GM23338 (cell line): Measurements from ENCODE around the gene SCNN1A. TPM values are rescaled to one million over a fixed set of nuclear protein-coding genes. Genes with fewer than 3 reads are reported as not detected.

Experiments used
- ATAC-seq: fragments of 200-7000 bp; cut with Tn5 transposase; 3 replicates; pipeline ENCODE4 v1.9.1; 2020
- DNase-seq: peaks from one replicate; pipeline ENCODE4 v3.0.0-alpha.2; 2015; ENCODE audit warnings: low spot score
- H2AFZ ChIP-seq: fragments of 200-600 bp; sonication (generic); 2 replicates; pipeline ENCODE4 v1.8.0; 2016; ENCODE audit warnings: antibody characterized with exemption, mild to moderate bottlenecking, moderate library complexity
- H3F3A ChIP-seq: fragments of 200-600 bp; sonication (generic); replicated peaks from 2 replicates; pipeline ENCODE4 v1.8.0; 2017; ENCODE audit warnings: antibody characterized with exemption, mixed run types, low read depth
- H3K27ac ChIP-seq: fragments of 200-600 bp; sonication (generic); 2 replicates; pipeline ENCODE4 v1.6.1; 2016; ENCODE audit warnings: low read depth
- H3K27me3 ChIP-seq: fragments of 200-600 bp; sonication (generic); 2 replicates; pipeline ENCODE4 v1.8.0; 2016; ENCODE audit warnings: mild to moderate bottlenecking, mixed run types, moderate library complexity; ENCODE audit not compliant: insufficient read depth
- H3K36me3 ChIP-seq: fragments of 200-600 bp; sonication (generic); 2 replicates; pipeline ENCODE4 v1.8.0; 2016; ENCODE audit warnings: mild to moderate bottlenecking; ENCODE audit not compliant: insufficient read depth
- H3K4me1 ChIP-seq: fragments of 200-600 bp; sonication (generic); 2 replicates; pipeline ENCODE4 v1.8.0; 2016; ENCODE audit warnings: mild to moderate bottlenecking, moderate library complexity; ENCODE audit not compliant: insufficient read depth
- H3K4me2 ChIP-seq: fragments of 200-600 bp; sonication (generic); 2 replicates; pipeline ENCODE4 v1.7.1; 2017; ENCODE audit warnings: mixed run types
- H3K4me3 ChIP-seq: fragments of 200-600 bp; sonication (generic); 2 replicates; pipeline ENCODE4 v1.6.1; 2016; ENCODE audit warnings: mixed run types
- H3K79me2 ChIP-seq: fragments of 200-600 bp; sonication (generic); replicated peaks from 2 replicates; pipeline ENCODE4 v1.8.0; 2017; ENCODE audit warnings: mild to moderate bottlenecking; ENCODE audit not compliant: insufficient read depth
- H3K9me2 ChIP-seq: fragments of 200-600 bp; sonication (generic); 2 replicates; pipeline ENCODE4 v1.8.0; 2017; ENCODE audit not compliant: insufficient read depth
- H4K20me1 ChIP-seq: fragments of 200-600 bp; sonication (generic); replicated peaks from 2 replicates; pipeline ENCODE4 v1.8.0; 2017; ENCODE audit warnings: mild to moderate bottlenecking; ENCODE audit not compliant: insufficient read depth
- H3K27ac Mint-ChIP-seq: 2 replicates; pipeline ENCODE4 v1.8.0; 2020; ENCODE audit warnings: inconsistent platforms, mild to moderate bottlenecking, moderate library complexity, mixed read lengths
- H3K27me3 Mint-ChIP-seq: 3 replicates; pipeline ENCODE4 v1.8.0; 2022; ENCODE audit warnings: low read depth, mild to moderate bottlenecking, moderate library complexity, mixed read lengths, inconsistent platforms; ENCODE audit not compliant: insufficient read depth, poor library complexity
- H3K36me3 Mint-ChIP-seq: 3 replicates; pipeline ENCODE4 v1.8.0; 2021; ENCODE audit warnings: low read depth, mild to moderate bottlenecking, inconsistent platforms, moderate library complexity, mixed read lengths
- H3K4me1 Mint-ChIP-seq: 3 replicates; pipeline ENCODE4 v1.8.0; 2020; ENCODE audit warnings: mild to moderate bottlenecking, inconsistent platforms, mixed read lengths
- H3K4me3 Mint-ChIP-seq: 3 replicates; pipeline ENCODE4 v1.8.0; 2021; ENCODE audit warnings: moderate library complexity, mild to moderate bottlenecking, inconsistent platforms, mixed read lengths
- H3K9me3 Mint-ChIP-seq: 3 replicates; pipeline ENCODE4 v1.8.0; 2020; ENCODE audit warnings: moderate library complexity, mild to moderate bottlenecking, inconsistent platforms, mixed read lengths
- CREB1 ChIP-seq: fragments of 250-450 bp; sonication (Bioruptor Pico); IDR thresholded peaks from 2 replicates; pipeline ENCODE4 v1.5.0; 2020; ENCODE audit warnings: low read depth, mild to moderate bottlenecking, moderate library complexity
- CTCF ChIP-seq, 2 experiments: fragments of 200-600 bp in 1 of 2; sonication (generic) in 1 of 2; conservative IDR thresholded peaks; 2 replicates each; pipeline versions ENCODE4 v1.5.1 to v1.6.1; 2016 to 2017; ENCODE audit warnings: antibody characterized with exemption in 2 of 2, low read depth in 2 of 2, mild to moderate bottlenecking in 2 of 2, moderate library complexity in 1 of 2
- ETS1 ChIP-seq: IDR thresholded peaks from 2 replicates; pipeline ENCODE4 v1.6.1; 2016; ENCODE audit warnings: antibody characterized with exemption
- EZH2 ChIP-seq: fragments of 200-600 bp; sonication (generic); IDR thresholded peaks from one replicate; pipeline ENCODE4 v1.8.0; 2017; ENCODE audit warnings: antibody characterized with exemption, mild to moderate bottlenecking, low read depth; ENCODE audit not compliant: unreplicated experiment
- EZH2phosphoT487 ChIP-seq: fragments of 200-600 bp; sonication (generic); IDR thresholded peaks from one replicate; pipeline ENCODE4 v1.8.1; 2018; ENCODE audit warnings: antibody characterized with exemption; ENCODE audit not compliant: unreplicated experiment
- JUNB ChIP-seq: IDR thresholded peaks from one replicate; pipeline ENCODE4 v1.6.1; 2016; ENCODE audit warnings: antibody characterized with exemption; ENCODE audit not compliant: unreplicated experiment
- NANOG ChIP-seq: IDR thresholded peaks from 2 replicates; pipeline ENCODE4 v1.6.1; 2016; ENCODE audit warnings: antibody characterized with exemption, borderline replicate concordance
- POLR2AphosphoS5 ChIP-seq: IDR thresholded peaks from 2 replicates; pipeline ENCODE4 v1.6.1; 2016; ENCODE audit warnings: antibody characterized with exemption, low read depth
- REST ChIP-seq: IDR thresholded peaks from one replicate; pipeline ENCODE4 v1.6.1; 2018; ENCODE audit warnings: antibody characterized with exemption; ENCODE audit not compliant: unreplicated experiment
- STAT1 ChIP-seq: IDR thresholded peaks from one replicate; pipeline ENCODE4 v1.6.1; 2016; ENCODE audit warnings: antibody characterized with exemption; ENCODE audit not compliant: unreplicated experiment
- ZNF114 ChIP-seq: fragments of 250-450 bp; sonication (Bioruptor Pico); IDR thresholded peaks from 2 replicates; pipeline ENCODE4 v1.5.0; 2020; ENCODE audit warnings: mild to moderate bottlenecking, moderate library complexity
- ZNF331 ChIP-seq: fragments of 250-450 bp; sonication (Bioruptor Pico); IDR thresholded peaks from 2 replicates; pipeline ENCODE4 v1.5.0; 2020; ENCODE audit warnings: low read depth, mild to moderate bottlenecking, moderate library complexity
- ZNF462 ChIP-seq: fragments of 250-450 bp; sonication (Bioruptor Pico); IDR thresholded peaks from 2 replicates; pipeline ENCODE4 v1.5.0; 2020; ENCODE audit warnings: mild to moderate bottlenecking, moderate library complexity
- polyA plus RNA-seq: library from polyadenylated mRNA; unstranded; fragments of >200 nt; fragmentation: Nextera tagmentation; extraction: Ambion mirVana; gene quantifications from 2 replicates; pipeline ENCODE4 v1.2.1, GENCODE V29; 2016
- total RNA-seq: library from RNA; depleted of rRNA; stranded (reverse); fragments of >200 nt; shearing (Covaris generic); gene quantifications from 2 replicates; pipeline ENCODE4 v1.2.3, GENCODE V29; 2014

SCNN1A gene
- total and polyA plus RNA-seq, 2 experiments from 2014 or later, result 37.1 to 125 TPM

- no peak for ATAC-seq
- Histone ChIP-seq H3K4me1 (peaks cover 80% of the 10 kb centered on the region), H2AFZ (no peak overlapping the region), H3K27me3 (no peaks in the 10 kb centered on the region), H4K20me1 (0 out of 2 replicates have a peak, but pooled peaks cover 3% of the 10 kb centered on the region), H3K4me2 (peak overlapping the region; percentile 96), H3K27ac (0 out of 2 replicates have a peak overlapping the region, but pooled peaks have one; percentile 78), H3K4me3 (0 out of 2 replicates have a peak overlapping the region, but pooled peaks have one; percentile 96), H3F3A (peaks cover 33% of the 10 kb centered on the region), H3K9me2 (no peaks in the 10 kb centered on the region), H3K36me3 (peaks cover 6% of the 10 kb centered on the region; the same call in 1 of the 2 replicates), H3K79me2 (peaks cover 70% of the 10 kb centered on the region)
- H3K27me3 Mint-ChIP-seq, result peaks cover 14% of the 10 kb centered on the region
- peaks cover 14% of the 10 kb centered on the region for H3K36me3 Mint-ChIP-seq
- no peak for TF ChIP-seq EZH2
- TF ChIP-seq CREB1 (CRISPR knock-in tag), result no peak
- no peak for TF ChIP-seq ETS1
- no peak for TF ChIP-seq NANOG
- TF ChIP-seq POLR2AphosphoS5, result no peak
- TF ChIP-seq JUNB, result no peak
- TF ChIP-seq ZNF462 (CRISPR knock-in tag), result no peak
- TF ChIP-seq ZNF114, result no peak
- TF ChIP-seq EZH2phosphoT487, result no peak
- TF ChIP-seq ZNF331 (CRISPR knock-in tag), result no peak
- TF ChIP-seq CTCF (conservative IDR thresholded peaks at IDR 0.05; ENCODE audit: low read depth in 2 of 2), result no peak
- no peak for TF ChIP-seq STAT1
- no peak for TF ChIP-seq REST
- no peak overlapping the region for H3K4me3 Mint-ChIP-seq
- H3K27ac Mint-ChIP-seq, result no peak overlapping the region
- H3K9me3 Mint-ChIP-seq, result no peaks in the 10 kb centered on the region
- no peak for DNase-seq
- H3K4me1 Mint-ChIP-seq, result peaks cover 39% of the 10 kb centered on the region
Measured at GRCh38 chr12:6338955-6339354, 36.4 kb downstream of the SCNN1A start.
